ENCODE measurements around the gene ARID3C.

The ARID3C gene

DNA sequence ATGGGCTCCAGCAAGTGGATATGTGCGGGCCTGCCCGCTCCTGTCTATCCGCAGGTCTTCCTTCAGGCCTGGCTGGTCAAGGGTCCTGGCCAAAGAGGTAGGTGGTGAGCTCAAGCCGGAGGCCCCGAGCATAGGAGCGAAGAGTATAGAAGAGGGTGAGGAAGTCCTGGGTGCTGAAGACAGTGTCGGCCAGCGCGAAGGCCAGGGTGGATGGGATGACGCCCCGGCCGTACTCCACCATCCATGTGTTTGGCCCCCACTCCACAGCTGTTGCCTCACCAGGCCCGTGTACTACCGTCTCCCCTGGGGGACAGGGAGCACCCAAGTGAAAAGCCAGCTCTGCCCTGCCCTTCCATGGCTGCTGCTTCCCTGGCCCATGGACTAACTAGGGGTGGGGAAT is 6.7 kb upstream of the ARID3C start:
- H3K9me3 ChIP-seq (ENCODE audit: insufficient read depth, low read depth, low read length): no peaks in the 10 kb centered on the region
- peaks cover 5% of the 10 kb centered on the region for H3K27me3 ChIP-seq (ENCODE audit: insufficient read depth, low read length, poor library complexity, severe bottlenecking)
- H3K79me2 ChIP-seq (ENCODE audit: insufficient read depth, low read length): peaks cover 25% of the 10 kb centered on the region
- no peaks in the 10 kb centered on the region for H3K36me3 ChIP-seq (ENCODE audit: insufficient read depth, low read length)
- H2AFZ ChIP-seq (ENCODE audit: low read length): no peak overlapping the region
- TF ChIP-seq EZH2phosphoT487 (IDR thresholded peaks at IDR 0.05; ENCODE audit: borderline replicate concordance): no peak
- no peak for TF ChIP-seq CTCF (conservative IDR thresholded peaks at IDR 0.05; ENCODE audit: low read length)
- peak overlapping the region; percentile 94 for H3K4me3 ChIP-seq (ENCODE audit: low read length, poor library complexity, severe bottlenecking)
- peak overlapping the region; percentile 91 for H3K4me2 ChIP-seq (ENCODE audit: low read depth, low read length, poor library complexity, severe bottlenecking)
- H3K9me2 ChIP-seq (replicated peaks; ENCODE audit: low read depth, low read length): no peaks in the 10 kb centered on the region
- peaks cover 27% of the 10 kb centered on the region for H3K4me1 ChIP-seq (ENCODE audit: insufficient read depth, low read length, poor library complexity, severe bottlenecking)
- H3K9ac ChIP-seq (ENCODE audit: low read depth, low read length, poor library complexity, severe bottlenecking): peak overlapping the region; percentile 75
- H3F3A ChIP-seq (ENCODE audit: low read depth): no peaks in the 10 kb centered on the region
- peaks cover 13% of the 10 kb centered on the region for H4K20me1 ChIP-seq (ENCODE audit: insufficient read depth, low read length, poor library complexity, severe bottlenecking)

DNA sequence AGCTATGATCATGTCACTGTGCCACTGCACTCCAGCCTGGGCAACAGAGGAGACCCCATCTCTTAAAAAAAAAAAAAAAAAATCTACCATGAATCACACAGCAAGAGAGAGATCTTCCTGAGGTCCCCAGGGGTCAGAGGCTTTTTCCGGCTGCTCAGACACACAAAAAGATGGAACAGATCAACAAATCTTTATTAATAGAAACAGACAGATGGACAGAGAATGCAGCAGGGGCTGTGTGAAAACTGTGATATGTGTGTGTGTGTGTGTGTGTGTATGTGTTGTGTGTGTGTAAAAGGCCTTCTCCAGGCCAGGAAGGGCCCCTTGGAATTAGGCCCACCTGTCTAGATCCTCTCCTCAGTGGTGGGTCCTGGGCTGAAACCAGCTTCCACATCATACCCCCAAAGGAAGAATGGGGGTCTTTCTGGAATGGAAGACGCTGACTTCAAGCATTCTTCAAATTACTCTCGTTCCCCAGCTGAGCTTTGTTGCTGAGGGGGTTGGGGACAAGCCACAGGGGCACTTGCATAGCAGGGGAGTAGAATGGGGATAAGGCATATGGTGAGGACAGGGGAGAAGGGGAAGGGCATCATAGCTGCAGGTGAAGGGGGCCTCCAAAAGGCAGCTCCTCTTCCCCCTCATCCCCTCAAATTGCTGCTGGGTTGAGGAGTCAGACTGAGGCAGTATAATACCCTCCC is 5.8 kb upstream of the ARID3C start:
- H3K4me2 ChIP-seq (ENCODE audit: low read depth, low read length, poor library complexity, severe bottlenecking): no peak overlapping the region
- H3K79me2 ChIP-seq (ENCODE audit: insufficient read depth, low read length): peaks cover 25% of the 10 kb centered on the region

GRCh38 chr9:34633851-34634550 is 5.1 kb upstream of the ARID3C start:
- Histone ChIP-seq H3K9me3 (ENCODE audit: insufficient read depth, low read depth, low read length) (no peaks in the 10 kb centered on the region), H3K9ac (ENCODE audit: low read depth, low read length, poor library complexity, severe bottlenecking) (no peak overlapping the region), H3K36me3 (ENCODE audit: insufficient read depth, low read length) (no peaks in the 10 kb centered on the region), H3K79me2 (ENCODE audit: insufficient read depth, low read length) (peaks cover 25% of the 10 kb centered on the region), H4K20me1 (ENCODE audit: insufficient read depth, low read length, poor library complexity, severe bottlenecking) (peaks cover 13% of the 10 kb centered on the region), H3K4me2 (ENCODE audit: low read depth, low read length, poor library complexity, severe bottlenecking) (no peak overlapping the region), H3K4me1 (ENCODE audit: insufficient read depth, low read length, poor library complexity, severe bottlenecking) (peaks cover 27% of the 10 kb centered on the region), H2AFZ (ENCODE audit: low read length) (no peak overlapping the region), H3F3A (ENCODE audit: low read depth) (no peaks in the 10 kb centered on the region), H3K27me3 (ENCODE audit: insufficient read depth, low read length, poor library complexity, severe bottlenecking) (peaks cover 15% of the 10 kb centered on the region), H3K9me2 (replicated peaks; ENCODE audit: low read depth, low read length) (no peaks in the 10 kb centered on the region), H3K4me3 (ENCODE audit: low read length, poor library complexity, severe bottlenecking) (no peak overlapping the region)
- peak; percentile 90 for TF ChIP-seq CTCF (conservative IDR thresholded peaks at IDR 0.05; ENCODE audit: low read length)
- TF ChIP-seq EZH2phosphoT487 (IDR thresholded peaks at IDR 0.05; ENCODE audit: borderline replicate concordance): no peak

More for the DNA sequence above, 5.8 kb upstream of the ARID3C start:
- no peak overlapping the region for H3K4me3 ChIP-seq (ENCODE audit: low read length, poor library complexity, severe bottlenecking)
- peaks cover 9% of the 10 kb centered on the region for H3K27me3 ChIP-seq (ENCODE audit: insufficient read depth, low read length, poor library complexity, severe bottlenecking)
- H3F3A ChIP-seq (ENCODE audit: low read depth): no peaks in the 10 kb centered on the region
- TF ChIP-seq EZH2phosphoT487 (IDR thresholded peaks at IDR 0.05; ENCODE audit: borderline replicate concordance) (no peak), CTCF (conservative IDR thresholded peaks at IDR 0.05; ENCODE audit: low read length) (no peak)
- peaks cover 13% of the 10 kb centered on the region for H4K20me1 ChIP-seq (ENCODE audit: insufficient read depth, low read length, poor library complexity, severe bottlenecking)
- H3K9me2 ChIP-seq (replicated peaks; ENCODE audit: low read depth, low read length): no peaks in the 10 kb centered on the region
- H3K9ac ChIP-seq (ENCODE audit: low read depth, low read length, poor library complexity, severe bottlenecking): peak overlapping the region; percentile 75
- no peak overlapping the region for H2AFZ ChIP-seq (ENCODE audit: low read length)
- peaks cover 27% of the 10 kb centered on the region for H3K4me1 ChIP-seq (ENCODE audit: insufficient read depth, low read length, poor library complexity, severe bottlenecking)
- no peaks in the 10 kb centered on the region for H3K9me3 ChIP-seq (ENCODE audit: insufficient read depth, low read depth, low read length)
- no peaks in the 10 kb centered on the region for H3K36me3 ChIP-seq (ENCODE audit: insufficient read depth, low read length)

All from Loucy (cell line).